Activated CD4-positive, alpha-beta T cell treated with anti-CD3 and anti-CD28 coated beads, Interleukin-2, Interleukin-4, amounts not matched to agents 100 ng/mL and 50 ng/mL, durations not matched to agents 16 hours and 8 hours (primary cell): Measurements from ENCODE around the gene ABHD2.
A peak's percentile ranks its signal among the peaks of the same experiment; 100 is the strongest.

Experiments
- DNase-seq: peaks from one replicate; pipeline ENCODE4 v3.0.0-alpha.2; 2020; ENCODE audit warnings: low spot score

ABHD2 gene

GRCh38 chr15:89167267-89168176 lies 79.3 kb downstream of the ABHD2 start:
- DNase-seq = peak; percentile 77

GRCh38 chr15:89168316-89168833 lies 80.1 kb downstream of the ABHD2 start:
- no peak for DNase-seq

DNA sequence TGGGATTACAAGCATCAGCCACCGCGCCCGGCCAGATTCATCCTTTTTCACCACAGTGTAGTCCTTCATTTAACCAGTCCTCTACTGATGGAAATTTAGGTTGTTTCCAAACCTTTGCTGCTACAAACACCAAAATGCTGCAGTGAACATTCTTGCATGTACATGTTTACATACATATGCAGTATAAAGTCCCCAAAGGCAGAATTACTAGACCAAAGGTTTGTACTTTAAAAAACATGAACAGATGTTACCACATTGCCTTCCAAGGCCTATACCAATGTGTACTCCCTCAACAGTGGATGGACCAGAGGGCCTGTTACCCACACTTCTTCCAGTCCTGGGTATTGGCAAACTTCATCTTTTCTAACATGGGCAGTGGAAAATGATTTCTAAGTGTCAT lies 82.1 kb downstream of the ABHD2 start:
- DNase-seq = no peak

DNA sequence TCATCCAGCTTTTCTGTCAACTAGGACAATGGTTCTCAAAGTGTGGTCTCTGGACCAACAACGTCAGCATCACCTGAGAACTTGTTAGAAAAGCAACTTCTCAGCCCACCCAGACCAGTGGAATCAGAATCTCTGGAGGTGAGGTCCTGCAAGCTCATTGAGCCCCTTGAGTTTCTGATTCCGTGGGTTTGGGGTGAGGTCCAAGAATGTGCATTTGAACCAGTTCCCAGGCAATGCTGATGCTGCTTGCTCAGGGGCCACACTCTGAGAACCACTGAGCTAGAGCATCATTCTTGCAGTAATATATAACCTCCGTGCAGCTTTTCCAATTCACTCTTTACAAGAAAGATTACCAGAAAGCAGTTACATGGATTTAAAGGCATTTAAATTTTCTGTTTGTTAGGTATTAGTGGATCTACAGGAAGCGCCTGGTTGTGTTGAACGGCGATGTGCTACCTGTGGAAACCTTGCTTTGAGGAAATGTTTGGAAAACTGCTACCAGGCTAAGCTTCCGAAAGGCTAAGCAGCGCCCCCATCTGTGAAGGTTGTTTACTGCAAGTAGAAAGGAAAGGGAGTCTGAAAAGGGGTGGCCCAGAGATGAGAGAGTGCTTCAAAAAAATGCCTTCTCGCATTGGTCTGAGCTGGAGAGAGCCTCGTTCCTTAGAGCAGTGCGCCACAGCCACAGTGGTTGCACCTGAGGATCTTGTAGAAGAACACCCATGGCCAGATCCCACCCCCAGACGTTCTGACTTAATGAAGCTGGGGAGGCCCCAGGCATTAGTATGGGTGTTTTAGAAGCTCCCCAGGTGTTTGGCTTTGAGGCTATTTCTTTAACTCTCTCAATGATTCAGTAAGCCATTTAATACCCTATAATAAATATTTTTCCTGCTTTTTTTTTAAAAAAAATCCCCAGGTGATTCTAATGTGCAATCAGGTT lies 83.1 kb downstream of the ABHD2 start:
- DNase-seq = peak; percentile 31

DNA sequence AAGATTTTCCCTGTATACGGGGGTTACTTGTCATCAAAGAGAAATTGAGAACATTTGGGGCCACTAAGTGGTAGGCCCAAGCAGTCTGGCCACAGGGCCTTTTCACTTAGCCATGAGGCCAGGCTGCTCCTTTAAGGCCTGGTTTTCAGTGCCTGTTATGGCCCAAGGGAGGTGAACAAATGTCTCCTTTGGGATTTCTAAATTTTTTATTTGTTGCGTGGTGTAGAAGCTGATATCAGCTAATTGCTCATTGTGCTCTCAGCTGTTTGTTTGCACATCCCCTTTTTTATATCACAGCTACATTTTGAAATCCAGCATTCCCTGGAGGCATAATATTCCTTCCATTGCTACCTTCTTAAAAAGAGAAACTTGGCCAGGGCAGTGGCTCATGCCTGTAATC lies 84.7 kb downstream of the ABHD2 start:
- no peak for DNase-seq

- DNase-seq = no peak
These were observed 86.2 kb downstream of the ABHD2 start for GRCh38 chr15:89174476-89174875.

- no peak for DNase-seq
These were observed 87.4 kb downstream of the ABHD2 start for GRCh38 chr15:89175617-89176191.

DNA sequence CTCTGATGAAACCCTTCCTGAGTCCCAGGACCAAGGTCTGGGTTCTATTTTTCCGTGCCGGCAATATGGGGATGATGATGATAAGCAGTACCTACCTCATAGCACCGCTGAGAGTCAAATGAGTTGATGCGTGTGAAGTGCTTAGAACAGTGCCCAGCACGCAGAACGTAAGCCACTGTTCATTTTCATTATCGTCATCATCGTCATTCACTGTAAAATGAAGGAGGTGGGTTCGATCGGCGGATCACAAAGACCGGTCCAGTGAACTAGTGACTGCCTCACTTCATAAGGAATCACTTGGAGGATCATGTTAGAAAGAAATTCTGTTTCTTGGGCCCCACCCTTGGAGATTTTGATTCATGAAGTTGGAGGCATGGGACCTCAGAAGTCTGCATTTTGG lies 88.9 kb downstream of the ABHD2 start:
- no peak for DNase-seq

DNA sequence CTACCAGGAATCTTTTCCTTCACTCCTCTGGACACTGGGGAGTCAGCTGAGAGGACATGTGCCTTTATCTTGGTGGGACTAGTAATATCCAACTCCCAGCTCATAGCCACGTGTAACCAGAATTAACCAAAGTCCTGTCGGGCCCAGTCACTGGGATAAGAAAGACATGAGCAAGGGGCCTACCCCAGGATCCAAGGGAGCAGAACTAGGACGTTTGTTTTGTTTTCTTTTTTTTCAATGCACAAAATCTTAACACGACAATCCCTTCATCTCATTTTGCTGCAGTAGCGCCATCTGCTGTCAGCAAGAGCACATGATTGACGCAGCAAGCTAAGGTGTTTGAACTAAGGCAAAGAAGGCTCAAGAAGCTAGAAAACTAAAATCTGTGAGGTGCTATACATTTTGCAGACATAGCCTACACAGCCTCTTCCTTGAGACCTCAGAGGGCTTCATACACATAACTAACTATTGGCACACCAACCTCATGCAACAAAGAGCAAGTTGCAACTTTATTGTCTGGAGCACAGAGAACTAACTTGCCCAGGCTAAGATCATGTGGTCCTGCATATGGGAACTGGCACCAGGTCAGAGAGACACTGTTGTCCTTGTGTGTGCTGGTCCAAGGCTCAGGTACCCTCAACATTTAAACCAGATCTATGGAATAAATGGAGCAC lies 89.5 kb downstream of the ABHD2 start:
- peak; percentile 77 for DNase-seq

DNA sequence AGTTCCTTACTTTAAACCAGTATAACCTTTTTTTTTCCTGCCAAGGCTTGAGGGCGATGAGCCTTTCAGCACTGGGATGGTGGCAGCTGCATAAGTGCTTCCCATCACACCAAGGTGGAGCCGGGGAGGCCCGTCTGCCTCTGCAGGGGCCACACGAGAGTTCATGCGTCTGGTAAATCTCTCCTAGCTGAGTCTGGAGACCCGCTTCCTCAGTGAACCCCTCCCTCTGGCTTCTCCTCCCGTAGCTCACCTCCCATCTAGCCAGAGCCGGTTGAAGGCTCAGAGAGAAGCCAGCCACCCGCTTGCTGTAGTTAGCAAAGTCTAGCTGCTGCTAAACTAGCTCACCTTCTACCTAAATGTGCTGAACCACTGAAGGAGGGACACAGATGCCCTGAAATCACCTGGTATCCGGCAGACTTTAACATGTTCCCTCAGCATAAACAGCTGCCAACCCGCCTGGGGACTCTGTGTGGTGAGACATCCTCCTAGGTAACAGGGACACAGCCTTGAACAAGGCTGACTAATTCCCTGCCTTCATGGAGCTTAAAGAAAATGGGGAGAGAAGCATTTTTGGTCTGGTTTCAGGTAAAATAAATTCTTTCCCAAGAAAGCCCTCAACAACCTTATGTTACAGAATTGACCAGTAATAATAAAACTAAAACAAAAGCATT lies 90.2 kb downstream of the ABHD2 start:
- DNase-seq = peak; percentile 25

- DNase-seq = peak; percentile 56
These were observed 92.0 kb downstream of the ABHD2 start for GRCh38 chr15:89179966-89180875.

DNA sequence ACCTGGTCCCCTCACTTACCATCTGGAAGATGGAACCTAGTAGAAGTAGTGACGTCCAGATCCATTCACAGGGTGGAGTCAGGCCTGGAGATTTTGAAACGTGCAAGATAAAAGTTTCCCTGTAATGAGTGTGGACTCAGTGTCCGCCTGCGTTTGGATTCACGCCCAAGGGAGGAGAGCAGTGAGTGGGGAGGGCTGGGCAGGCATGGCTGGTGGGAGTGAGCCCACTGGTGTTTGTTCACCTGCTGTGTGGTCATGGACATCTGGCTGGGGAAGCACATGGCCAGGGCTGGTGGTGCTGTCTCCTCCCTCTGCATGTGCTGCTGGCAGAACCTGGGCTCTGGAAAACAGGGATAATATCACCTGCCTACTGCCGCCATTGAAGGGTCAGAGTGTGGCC lies 96.1 kb downstream of the ABHD2 start:
- DNase-seq = no peak

DNA sequence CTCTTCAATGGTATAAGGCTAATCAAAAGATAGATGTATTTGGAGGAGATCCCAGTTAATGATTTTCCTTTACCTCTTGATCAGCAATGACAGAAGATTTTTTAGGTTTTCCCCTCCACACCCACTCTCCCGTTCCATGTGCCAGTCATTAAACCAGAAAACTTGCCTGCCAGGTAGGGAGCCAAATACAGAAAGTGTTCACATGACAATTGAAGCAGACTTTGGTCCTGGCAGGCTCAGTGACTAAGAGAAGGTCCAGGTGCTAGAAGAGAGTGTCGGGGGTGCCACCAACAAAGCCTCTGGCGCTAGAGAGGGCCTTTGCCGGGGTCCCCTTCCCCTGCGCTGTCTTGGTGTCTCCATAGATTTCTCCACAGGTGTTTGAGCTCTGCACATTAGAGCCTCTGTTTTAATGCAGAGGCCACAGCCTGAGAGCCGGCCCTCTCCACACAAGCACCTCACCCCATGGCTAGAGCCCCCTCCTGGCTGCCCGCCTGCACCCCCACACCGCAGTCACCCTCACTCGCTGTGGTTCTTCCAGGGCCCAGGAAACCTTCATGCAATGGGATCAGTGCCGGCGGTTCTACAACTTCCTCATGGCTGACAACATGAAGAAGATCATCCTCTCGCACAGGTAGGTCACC lies 96.8 kb downstream of the ABHD2 start:
- no peak for DNase-seq

- no peak for DNase-seq
These were observed 98.5 kb downstream of the ABHD2 start for GRCh38 chr15:89186803-89187202.

DNA sequence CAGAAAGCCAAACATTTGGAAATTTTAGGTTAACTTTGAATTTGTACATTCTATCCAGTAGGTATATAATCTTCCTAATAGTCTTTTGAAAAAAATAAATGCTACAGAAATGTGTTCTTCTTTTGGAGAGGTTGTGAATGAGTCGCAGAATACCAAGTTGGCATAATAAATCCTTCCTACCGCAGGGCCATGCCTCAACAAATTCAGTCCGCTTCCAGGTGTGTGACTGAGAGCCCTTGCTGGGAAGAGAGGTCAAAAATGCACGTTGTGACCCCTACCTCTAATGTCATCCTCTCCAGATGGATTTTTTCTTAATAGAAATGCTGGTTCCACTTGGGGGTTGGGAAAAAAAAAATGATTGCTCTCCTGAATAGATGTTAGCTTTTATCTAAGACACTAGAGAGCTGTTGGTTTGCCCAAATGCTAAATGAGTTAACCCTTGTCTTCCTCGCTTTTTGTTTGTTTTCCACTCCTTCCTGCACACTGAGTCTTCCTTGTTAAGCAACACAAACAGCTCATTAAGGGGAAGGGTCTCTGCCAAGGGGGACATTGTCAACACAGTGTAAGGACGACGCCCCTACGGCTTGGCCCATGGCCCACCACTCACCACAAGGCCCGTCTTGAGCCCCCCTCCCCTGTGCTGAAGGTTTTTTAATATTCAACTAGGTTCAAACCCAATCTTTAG lies 99.2 kb downstream of the ABHD2 start:
- DNase-seq = no peak

- no peak for DNase-seq
These were observed 99.8 kb downstream of the ABHD2 start for GRCh38 chr15:89187986-89188514.

DNA sequence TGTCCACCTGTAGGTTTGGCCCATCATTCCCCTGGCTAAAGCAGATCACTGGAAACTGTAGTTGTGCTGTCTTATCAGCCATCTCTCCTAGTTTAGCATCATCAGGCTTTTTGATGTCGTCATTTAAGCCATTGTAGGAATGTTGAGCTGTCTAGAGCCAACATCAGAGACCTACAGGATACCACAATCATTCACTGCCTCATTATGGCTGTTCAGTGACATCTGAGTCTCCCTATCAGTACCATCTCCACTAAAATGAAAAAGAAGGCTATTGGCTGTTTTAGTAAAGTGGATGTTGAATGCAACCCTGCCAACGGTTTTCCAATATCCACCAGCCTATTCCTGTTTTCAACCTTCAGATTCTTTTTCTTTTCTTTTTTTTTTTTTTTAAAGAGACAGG lies 103.9 kb downstream of the ABHD2 start:
- DNase-seq = no peak

DNA sequence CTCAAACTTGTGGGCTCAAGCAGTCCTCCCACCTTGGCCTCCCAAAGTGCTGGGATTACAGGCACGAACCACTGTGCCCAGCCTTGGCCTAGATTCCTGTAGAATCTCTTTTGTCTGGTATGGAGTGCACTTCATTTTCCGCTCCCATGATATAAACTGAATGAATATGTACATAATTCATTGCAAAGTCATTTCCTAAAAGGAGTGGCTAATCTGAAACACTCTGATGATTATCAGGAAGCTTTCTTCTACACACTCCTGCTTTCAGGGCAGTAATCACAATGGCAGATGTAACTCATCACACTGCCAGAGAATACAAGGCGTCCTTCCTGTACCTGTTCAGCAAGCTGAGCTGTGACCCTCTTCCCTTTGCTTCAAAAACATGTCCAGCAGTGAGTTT lies 104.5 kb downstream of the ABHD2 start:
- DNase-seq = no peak

DNA sequence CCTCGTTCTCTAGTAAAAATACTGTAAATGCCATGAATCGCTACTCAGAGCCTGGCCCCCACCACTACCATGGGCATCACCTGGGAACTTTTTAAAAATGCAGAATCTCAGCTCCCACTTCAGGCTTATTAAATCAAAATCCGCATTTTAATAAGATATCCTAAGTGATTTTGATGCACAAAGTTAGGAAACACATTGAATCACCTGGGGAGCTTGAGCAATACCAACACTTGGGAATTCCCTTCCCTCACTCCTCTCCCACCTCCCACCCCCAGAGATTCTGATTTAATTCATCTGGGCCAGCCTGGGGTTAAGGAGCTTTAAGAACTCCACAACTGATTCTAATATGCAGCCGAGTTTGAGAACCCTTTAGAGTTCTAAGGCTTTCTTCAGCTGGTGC lies 106.4 kb downstream of the ABHD2 start:
- no peak for DNase-seq
